Subcutaneous adipose tissue (tissue), 4 donors: ENCODE results near the gene TOX2. TPM values are rescaled to one million over a fixed set of nuclear protein-coding genes. Genes with fewer than 3 reads are reported as not detected.

ENCODE experiments used
- total RNA-seq, 4 donors: library from RNA; depleted of rRNA; stranded (reverse); fragments of >200 nt; gene quantifications; one replicate each; pipeline ENCODE4 v1.1.0, GENCODE V29; 2016
- TF ChIP-seq, protein P1 (sequence below): fragments of 450-650 bp; IDR thresholded peaks from one replicate; pipeline ENCODE4 v1.5.1; 2016; ENCODE audit warnings: low read depth, mild to moderate bottlenecking, control low read depth, antibody characterized with exemption, moderate library complexity

Gene TOX2
- total RNA-seq, 4 donors from 2014 or later: 2.6 to 8.1 (median 3.1) TPM; not detected in 1

DNA sequence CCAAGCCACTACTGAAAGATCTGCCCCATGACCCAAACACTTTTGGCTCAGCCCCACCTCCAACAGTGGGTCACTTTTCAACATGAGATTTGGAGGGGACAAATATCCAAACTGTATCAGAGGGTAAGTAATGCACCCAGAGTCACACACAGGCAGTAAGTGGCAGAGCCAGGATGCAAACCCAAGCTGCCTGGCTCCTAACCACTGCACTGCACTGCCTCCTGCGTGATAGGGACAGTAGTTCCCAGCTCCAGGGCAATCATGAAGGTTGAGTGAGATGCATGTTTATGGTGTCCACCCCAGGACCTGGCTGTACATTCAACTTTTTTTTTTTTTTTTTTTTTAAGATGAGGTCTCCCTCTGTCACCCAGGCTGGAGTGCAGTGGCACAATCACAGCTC, 88.2 kb downstream of the TOX2 start:
- TF ChIP-seq, protein P1, sequence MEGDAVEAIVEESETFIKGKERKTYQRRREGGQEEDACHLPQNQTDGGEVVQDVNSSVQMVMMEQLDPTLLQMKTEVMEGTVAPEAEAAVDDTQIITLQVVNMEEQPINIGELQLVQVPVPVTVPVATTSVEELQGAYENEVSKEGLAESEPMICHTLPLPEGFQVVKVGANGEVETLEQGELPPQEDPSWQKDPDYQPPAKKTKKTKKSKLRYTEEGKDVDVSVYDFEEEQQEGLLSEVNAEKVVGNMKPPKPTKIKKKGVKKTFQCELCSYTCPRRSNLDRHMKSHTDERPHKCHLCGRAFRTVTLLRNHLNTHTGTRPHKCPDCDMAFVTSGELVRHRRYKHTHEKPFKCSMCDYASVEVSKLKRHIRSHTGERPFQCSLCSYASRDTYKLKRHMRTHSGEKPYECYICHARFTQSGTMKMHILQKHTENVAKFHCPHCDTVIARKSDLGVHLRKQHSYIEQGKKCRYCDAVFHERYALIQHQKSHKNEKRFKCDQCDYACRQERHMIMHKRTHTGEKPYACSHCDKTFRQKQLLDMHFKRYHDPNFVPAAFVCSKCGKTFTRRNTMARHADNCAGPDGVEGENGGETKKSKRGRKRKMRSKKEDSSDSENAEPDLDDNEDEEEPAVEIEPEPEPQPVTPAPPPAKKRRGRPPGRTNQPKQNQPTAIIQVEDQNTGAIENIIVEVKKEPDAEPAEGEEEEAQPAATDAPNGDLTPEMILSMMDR: no peak

- TF ChIP-seq, protein P1: no peak
Measured at GRCh38 chr20:44003609-44004008, 89.0 kb downstream of the TOX2 start.

DNA sequence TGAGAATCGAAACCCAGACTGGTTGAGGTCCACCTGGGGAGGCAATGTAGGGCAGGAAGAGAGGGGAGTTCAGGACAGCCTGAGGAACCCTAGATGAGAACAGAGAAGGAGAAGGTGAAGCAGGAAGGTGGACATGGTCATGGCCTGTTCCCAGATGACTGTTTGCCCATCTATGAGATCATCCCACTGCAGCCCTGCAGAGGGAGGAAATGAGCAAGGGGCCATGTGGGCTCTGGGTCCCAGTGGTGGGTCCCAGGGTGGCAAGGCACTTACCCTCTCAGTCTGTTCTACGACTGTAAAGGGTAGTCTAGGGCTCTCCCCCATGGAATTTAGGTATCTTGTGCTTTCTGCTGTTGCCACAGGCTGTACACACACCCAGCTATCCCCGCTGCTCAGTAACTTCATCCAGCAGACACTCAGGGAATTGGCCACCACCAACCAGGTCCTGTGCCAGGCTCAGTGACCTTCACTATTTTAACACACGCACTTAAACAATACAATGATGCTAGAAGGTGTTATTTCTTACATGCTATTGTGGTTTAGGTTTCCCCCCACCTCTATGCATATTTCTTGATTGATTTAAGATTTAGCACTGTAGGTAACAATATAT, 89.8 kb downstream of the TOX2 start:
- TF ChIP-seq, protein P1: no peak

DNA sequence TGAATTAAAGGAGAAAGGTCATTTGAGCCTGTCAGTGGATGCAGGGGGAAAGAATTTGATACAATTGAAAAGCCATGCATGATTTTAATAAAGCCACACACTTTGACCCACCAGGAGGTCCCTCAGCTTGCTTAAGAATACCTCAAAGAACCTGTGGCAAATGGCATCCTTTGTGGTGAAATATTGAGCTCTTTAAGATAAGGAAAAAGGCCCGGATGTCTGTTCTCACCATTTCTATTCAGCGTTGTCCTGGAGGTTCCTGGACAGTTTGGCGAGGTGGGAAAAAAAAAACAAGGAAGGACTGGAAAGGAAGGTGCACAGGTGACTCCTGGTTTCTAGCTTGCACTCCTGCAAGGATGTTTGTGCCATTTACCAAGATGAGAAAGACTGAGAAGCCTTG, 91.0 kb downstream of the TOX2 start:
- TF ChIP-seq, protein P1: no peak

- TF ChIP-seq, protein P1: no peak
Measured at GRCh38 chr20:44006126-44006525, 91.5 kb downstream of the TOX2 start.

DNA sequence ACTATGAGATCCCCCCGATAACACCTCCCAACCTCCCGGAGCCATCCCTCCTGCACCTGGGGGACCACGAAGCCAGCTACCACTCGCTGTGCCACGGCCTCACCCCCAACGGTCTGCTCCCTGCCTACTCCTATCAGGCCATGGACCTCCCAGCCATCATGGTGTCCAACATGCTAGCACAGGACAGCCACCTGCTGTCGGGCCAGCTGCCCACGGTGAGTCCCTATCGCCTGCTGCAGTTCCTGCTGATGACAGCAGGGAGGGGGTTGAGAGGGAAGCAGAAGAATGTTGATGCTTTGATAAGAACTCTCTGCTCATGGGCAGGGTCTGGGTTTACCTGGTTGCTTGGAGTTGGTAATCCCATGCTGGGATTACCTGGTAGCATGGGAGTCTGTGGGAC, 91.9 kb downstream of the TOX2 start:
- TF ChIP-seq, protein P1: no peak

- TF ChIP-seq, protein P1: no peak
Measured at GRCh38 chr20:44008806-44009678, 94.4 kb downstream of the TOX2 start.
